GM06990 (cell line): ENCODE data around the gene FTCD.
"Not testable (repeated sequence)": the region's sequence is repeated elsewhere in the genome, so short reads cannot be mapped to it uniquely, and the experiment has no call there.

Experiments used
- DNase-seq: peaks from one replicate; pipeline ENCODE4 v3.0.0-alpha.2; 2011; ENCODE audit not compliant: insufficient read length; ENCODE audit errors: extremely low read depth
- H3K27me3 ChIP-seq: replicated peaks from 2 replicates; pipeline ENCODE4 v1.6.0; 2011; ENCODE audit warnings: low read length; ENCODE audit not compliant: control insufficient read depth, insufficient read depth
- H3K36me3 ChIP-seq: 2 replicates; pipeline ENCODE4 v1.5.1; 2011; ENCODE audit warnings: low read length; ENCODE audit not compliant: control insufficient read depth, insufficient read depth
- H3K4me3 ChIP-seq: replicated peaks from 2 replicates; pipeline ENCODE4 v1.5.1; 2011; ENCODE audit warnings: low read depth, mild to moderate bottlenecking, control low read depth, low read length
- TF ChIP-seq, protein P1 (sequence below): IDR thresholded peaks from 2 replicates; pipeline ENCODE4 v1.5.1; 2011; ENCODE audit warnings: low read length, control low read depth, mild to moderate bottlenecking, inconsistent platforms; ENCODE audit not compliant: insufficient read depth, poor library complexity, severe bottlenecking

The FTCD gene, protein sequence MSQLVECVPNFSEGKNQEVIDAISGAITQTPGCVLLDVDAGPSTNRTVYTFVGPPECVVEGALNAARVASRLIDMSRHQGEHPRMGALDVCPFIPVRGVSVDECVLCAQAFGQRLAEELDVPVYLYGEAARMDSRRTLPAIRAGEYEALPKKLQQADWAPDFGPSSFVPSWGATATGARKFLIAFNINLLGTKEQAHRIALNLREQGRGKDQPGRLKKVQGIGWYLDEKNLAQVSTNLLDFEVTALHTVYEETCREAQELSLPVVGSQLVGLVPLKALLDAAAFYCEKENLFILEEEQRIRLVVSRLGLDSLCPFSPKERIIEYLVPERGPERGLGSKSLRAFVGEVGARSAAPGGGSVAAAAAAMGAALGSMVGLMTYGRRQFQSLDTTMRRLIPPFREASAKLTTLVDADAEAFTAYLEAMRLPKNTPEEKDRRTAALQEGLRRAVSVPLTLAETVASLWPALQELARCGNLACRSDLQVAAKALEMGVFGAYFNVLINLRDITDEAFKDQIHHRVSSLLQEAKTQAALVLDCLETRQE

DNA sequence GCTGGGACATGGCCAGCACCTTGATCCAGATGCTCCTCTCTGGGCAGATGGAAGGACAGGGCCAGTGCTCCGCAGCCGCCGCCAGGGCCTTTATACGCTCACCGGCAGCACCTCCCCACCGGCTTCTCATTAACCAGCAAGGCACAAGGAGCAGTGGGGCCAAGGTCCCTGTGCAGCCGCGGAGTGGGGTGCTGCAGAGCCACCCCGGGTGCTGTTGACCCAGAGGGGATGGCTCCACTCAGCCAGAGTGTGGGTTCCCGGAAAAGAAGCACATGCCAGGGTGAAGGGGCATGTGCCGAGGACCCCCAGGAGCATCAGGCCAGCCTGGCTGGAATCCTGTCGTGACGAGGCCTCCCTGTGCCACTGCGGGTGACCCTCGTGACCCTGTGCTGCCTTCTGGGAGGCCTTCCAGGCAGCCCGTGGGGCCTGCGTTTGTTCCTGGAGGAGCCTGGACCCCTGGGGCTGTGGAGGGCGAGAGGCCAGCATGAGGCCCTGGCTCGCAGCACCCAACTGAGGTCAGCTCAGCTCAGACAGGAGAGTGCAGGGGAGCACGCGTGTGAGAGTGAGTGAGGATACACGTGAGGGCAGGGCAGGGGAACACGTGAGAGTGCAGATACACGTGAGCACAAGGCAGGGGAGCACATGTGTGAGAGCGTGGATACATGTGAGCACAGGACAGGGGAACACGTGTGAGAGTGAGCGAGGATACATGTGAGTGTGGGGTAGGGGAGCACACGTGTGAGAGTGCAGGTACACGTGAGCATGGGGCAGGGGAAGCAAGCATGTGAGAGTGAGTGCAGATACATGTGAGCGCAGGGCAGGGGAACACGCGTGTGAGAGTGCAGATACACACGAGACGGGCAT is at the start of gene FTCD:
TSS of gene FTCD (minus strand) at position 66 of the 864 bp plus-strand sequence. CDS start at position 10, 56 bp downstream.
- TF ChIP-seq, protein P1, sequence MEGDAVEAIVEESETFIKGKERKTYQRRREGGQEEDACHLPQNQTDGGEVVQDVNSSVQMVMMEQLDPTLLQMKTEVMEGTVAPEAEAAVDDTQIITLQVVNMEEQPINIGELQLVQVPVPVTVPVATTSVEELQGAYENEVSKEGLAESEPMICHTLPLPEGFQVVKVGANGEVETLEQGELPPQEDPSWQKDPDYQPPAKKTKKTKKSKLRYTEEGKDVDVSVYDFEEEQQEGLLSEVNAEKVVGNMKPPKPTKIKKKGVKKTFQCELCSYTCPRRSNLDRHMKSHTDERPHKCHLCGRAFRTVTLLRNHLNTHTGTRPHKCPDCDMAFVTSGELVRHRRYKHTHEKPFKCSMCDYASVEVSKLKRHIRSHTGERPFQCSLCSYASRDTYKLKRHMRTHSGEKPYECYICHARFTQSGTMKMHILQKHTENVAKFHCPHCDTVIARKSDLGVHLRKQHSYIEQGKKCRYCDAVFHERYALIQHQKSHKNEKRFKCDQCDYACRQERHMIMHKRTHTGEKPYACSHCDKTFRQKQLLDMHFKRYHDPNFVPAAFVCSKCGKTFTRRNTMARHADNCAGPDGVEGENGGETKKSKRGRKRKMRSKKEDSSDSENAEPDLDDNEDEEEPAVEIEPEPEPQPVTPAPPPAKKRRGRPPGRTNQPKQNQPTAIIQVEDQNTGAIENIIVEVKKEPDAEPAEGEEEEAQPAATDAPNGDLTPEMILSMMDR = no peak
- no peaks in the 10 kb centered on the region for H3K36me3 ChIP-seq
- no peak within 1 kb of the TSS for H3K4me3 ChIP-seq
- DNase-seq = no peak
- H3K27me3 ChIP-seq = no peaks in the 10 kb centered on the region

- Histone ChIP-seq H3K36me3 (peaks cover 8% of the 10 kb centered on the region), H3K27me3 (no peaks in the 10 kb centered on the region), H3K4me3 (no peak overlapping the region)
- no peak for DNase-seq
- TF ChIP-seq, protein P1 = no peak
Measured at GRCh38 chr21:46205166-46205565, 49.8 kb upstream of the FTCD start.

GRCh38 chr21:46203203-46203600 is 47.8 kb upstream of the FTCD start:
- H3K27me3 ChIP-seq = no peaks in the 10 kb centered on the region
- TF ChIP-seq, protein P1 = no peak
- H3K36me3 ChIP-seq = peaks cover 10% of the 10 kb centered on the region
- DNase-seq = no peak
- H3K4me3 ChIP-seq = no peak overlapping the region

DNA sequence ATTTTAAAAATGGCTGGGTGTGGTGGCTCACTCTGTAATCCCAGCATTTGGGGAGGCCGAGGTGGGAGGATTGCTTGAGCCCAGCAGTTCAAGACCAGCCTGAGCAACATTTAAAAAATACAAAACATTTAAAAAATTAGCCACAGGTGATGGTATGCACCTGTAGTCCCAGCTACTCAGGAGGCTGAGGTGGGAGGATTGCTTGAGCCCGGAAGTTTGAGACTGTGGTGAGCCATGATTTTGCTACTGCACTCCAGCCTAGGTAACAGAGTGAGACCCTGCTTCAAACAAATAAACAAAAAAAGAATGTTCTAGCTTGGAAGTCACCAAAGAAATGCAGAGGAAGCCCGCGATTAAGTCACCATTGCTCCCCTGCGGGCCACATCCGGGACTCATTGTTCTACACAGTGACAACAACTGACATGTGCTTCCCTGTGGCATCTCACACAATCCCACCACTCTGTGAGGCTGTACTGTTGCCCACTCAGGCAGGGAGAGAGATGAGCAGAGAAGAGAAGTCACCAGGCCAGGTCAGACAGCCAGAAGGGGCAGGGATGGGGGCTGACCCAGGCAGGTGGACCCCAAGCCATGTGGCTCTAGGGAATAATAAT is 47.3 kb upstream of the FTCD start:
- no peak overlapping the region for H3K4me3 ChIP-seq
- TF ChIP-seq, protein P1 = no peak
- peaks cover 10% of the 10 kb centered on the region for H3K36me3 ChIP-seq
- no peaks in the 10 kb centered on the region for H3K27me3 ChIP-seq
- DNase-seq = no peak

DNA sequence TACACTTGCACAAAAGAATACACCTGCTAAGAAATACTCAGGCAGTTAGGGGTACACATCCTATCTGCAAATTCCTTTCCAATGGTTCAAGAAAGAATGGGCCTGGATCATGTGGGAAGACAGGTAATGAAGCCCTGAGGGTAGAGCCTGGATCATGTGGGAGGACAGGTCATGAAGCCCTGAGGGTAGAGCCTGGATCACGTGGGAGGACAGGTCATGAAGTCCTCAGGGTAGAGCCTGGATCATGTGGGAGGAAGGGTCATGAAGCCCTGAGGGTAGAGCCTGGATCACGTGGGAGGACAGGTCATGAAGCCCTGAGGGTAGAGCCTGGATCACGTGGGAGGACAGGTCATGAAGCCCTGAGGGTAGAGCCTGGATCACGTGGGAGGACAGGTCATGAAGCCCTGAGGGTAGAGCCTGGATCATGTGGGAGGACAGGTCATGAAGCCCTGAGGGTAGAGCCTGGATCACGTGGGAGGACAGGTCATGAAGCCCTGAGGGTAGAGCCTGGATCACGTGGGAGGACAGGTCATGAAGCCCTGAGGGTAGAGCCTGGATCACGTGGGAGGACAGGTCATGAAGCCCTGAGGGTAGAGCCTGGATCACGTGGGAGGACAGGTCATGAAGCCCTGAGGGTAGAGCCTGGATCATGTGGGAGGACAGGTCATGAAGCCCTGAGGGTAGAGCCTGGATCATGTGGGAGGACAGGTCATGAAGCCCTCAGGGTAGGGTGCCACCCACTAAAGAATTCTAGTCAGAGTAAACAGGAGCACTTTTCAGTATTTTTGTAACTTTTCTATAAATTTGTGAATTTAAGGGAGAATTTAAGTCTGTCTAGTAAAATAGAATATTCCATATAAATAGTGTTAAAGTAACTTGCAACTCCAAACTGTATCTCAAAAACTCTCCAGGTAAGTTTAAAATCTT is 45.8 kb upstream of the FTCD start:
- H3K4me3 ChIP-seq, H3K36me3 ChIP-seq, H3K27me3 ChIP-seq, DNase-seq: not testable (repeated sequence)
